ENCODE measurements around the gene ANKRD17. TPM values are rescaled to one million over a fixed set of nuclear protein-coding genes. Genes with fewer than 3 reads are reported as not detected.
"Not testable (repeated sequence)": the region's sequence is repeated elsewhere in the genome, so short reads cannot be mapped to it uniquely, and the experiment has no call there.

The ANKRD17 gene
- polyA plus RNA-seq, 3 donors, result 10.0 to 18.0 (median 14.6) TPM

GRCh38 chr4:73212982-73213730 lies 45.4 kb downstream of the ANKRD17 start:
- no peak overlapping the region for H3K27ac ChIP-seq (ENCODE audit: low read depth, low read length)
- WGBS, 3 donors, result 93 to 96% (median 93%) methylated on average over 1 of the region's 1 CpG

- no peak overlapping the region for H3K27ac ChIP-seq (ENCODE audit: low read depth, low read length)
- 91 to 95% (median 92%) methylated on average over 1 of the region's 1 CpG for WGBS, 3 donors
These were observed 46.6 kb downstream of the ANKRD17 start for GRCh38 chr4:73211968-73212367.

- H3K27ac ChIP-seq (ENCODE audit: low read depth, low read length), result no peak overlapping the region
These were observed 50.2 kb downstream of the ANKRD17 start for GRCh38 chr4:73208376-73208775.

GRCh38 chr4:73206236-73206635 lies 52.4 kb downstream of the ANKRD17 start:
- no peak overlapping the region for H3K27ac ChIP-seq (ENCODE audit: low read depth, low read length)
- 98 to 99% (median 99%) methylated on average over 3 of the region's 3 CpGs for WGBS, 3 donors

GRCh38 chr4:73205482-73205881 lies 53.1 kb downstream of the ANKRD17 start:
- H3K27ac ChIP-seq (ENCODE audit: low read depth, low read length), result no peak overlapping the region

- H3K27ac ChIP-seq (ENCODE audit: low read depth, low read length), result not testable (repeated sequence)
- WGBS, 3 donors, result 96 to 98% (median 98%) methylated on average over 18 of the region's 18 CpGs
These were observed 54.6 kb downstream of the ANKRD17 start for GRCh38 chr4:73203976-73204375.

GRCh38 chr4:73197220-73197619 lies 61.4 kb downstream of the ANKRD17 start:
- 96 to 100% (median 100%) methylated on average over 1 of the region's 1 CpG for WGBS, 3 donors

GRCh38 chr4:73194064-73194463 lies 64.5 kb downstream of the ANKRD17 start:
- 74 to 86% (median 84%) methylated on average over 2 of the region's 2 CpGs for WGBS, 3 donors
- H3K27ac ChIP-seq (ENCODE audit: low read depth, low read length), result no peak overlapping the region

More at GRCh38 chr4:73197220-73197619, 61.4 kb downstream of the ANKRD17 start:
- no peak overlapping the region for H3K27ac ChIP-seq (ENCODE audit: low read depth, low read length)

- 90 to 93% (median 92%) methylated on average over 4 of the region's 4 CpGs for WGBS, 3 donors
- H3K27ac ChIP-seq (ENCODE audit: low read depth, low read length), result no peak overlapping the region
These were observed 64.9 kb downstream of the ANKRD17 start for GRCh38 chr4:73193659-73194058.

- no peak overlapping the region for H3K27ac ChIP-seq (ENCODE audit: low read depth, low read length)
- WGBS, 3 donors, result 84 to 91% (median 84%) methylated on average over 2 of the region's 2 CpGs
These were observed 65.4 kb downstream of the ANKRD17 start for GRCh38 chr4:73193155-73193554.

- 95 to 97% (median 96%) methylated on average over 9 of the region's 9 CpGs for WGBS, 3 donors
- no peak overlapping the region for H3K27ac ChIP-seq (ENCODE audit: low read depth, low read length)
These were observed 69.3 kb downstream of the ANKRD17 start for GRCh38 chr4:73189274-73189810.

GRCh38 chr4:73187325-73187724 lies 71.3 kb downstream of the ANKRD17 start:
- no peak overlapping the region for H3K27ac ChIP-seq (ENCODE audit: low read depth, low read length)

GRCh38 chr4:73185903-73186302 lies 72.7 kb downstream of the ANKRD17 start:
- no peak overlapping the region for H3K27ac ChIP-seq (ENCODE audit: low read depth, low read length)

More at GRCh38 chr4:73187325-73187724, 71.3 kb downstream of the ANKRD17 start:
- 54 to 83% (median 61%) methylated on average over 4 of the region's 4 CpGs for WGBS, 3 donors

- H3K27ac ChIP-seq (ENCODE audit: low read depth, low read length), result no peak overlapping the region
- WGBS, 3 donors, result 52 to 80% (median 60%) methylated on average over 3 of the region's 3 CpGs
These were observed 77.4 kb downstream of the ANKRD17 start for GRCh38 chr4:73181231-73181630.

- WGBS, 3 donors, result 72 to 86% (median 85%) methylated on average over 5 of the region's 5 CpGs
- no peak overlapping the region for H3K27ac ChIP-seq (ENCODE audit: low read depth, low read length)
These were observed 80.2 kb downstream of the ANKRD17 start for GRCh38 chr4:73178389-73178788.

GRCh38 chr4:73172161-73172560 lies 86.4 kb downstream of the ANKRD17 start:
- no peak overlapping the region for H3K27ac ChIP-seq (ENCODE audit: low read depth, low read length)
- WGBS, 3 donors, result 97 to 100% (median 99%) methylated on average over 2 of the region's 2 CpGs

- WGBS, 3 donors, result 96 to 97% (median 96%) methylated on average over 7 of the region's 7 CpGs
- H3K27ac ChIP-seq (ENCODE audit: low read depth, low read length), result no peak overlapping the region
These were observed 87.9 kb downstream of the ANKRD17 start for GRCh38 chr4:73170518-73171198.

- no peak overlapping the region for H3K27ac ChIP-seq (ENCODE audit: low read depth, low read length)
These were observed 92.4 kb downstream of the ANKRD17 start for GRCh38 chr4:73166212-73166611.

- WGBS, 3 donors, result 93 to 95% (median 95%) methylated on average over 8 of the region's 8 CpGs
- no peak overlapping the region for H3K27ac ChIP-seq (ENCODE audit: low read depth, low read length)
These were observed 96.9 kb downstream of the ANKRD17 start for GRCh38 chr4:73161527-73162185.
